Non-pigmented ciliary epithelial cell (primary cell): Measurements from ENCODE around the gene POMGNT1.

Experiments used
- DNase-seq: peaks from one replicate; pipeline ENCODE4 v3.0.0-alpha.2; 2010; ENCODE audit warnings: low read depth

Gene POMGNT1

GRCh38 chr1:46183079-46183847 is 15.0 kb downstream of the POMGNT1 start:
- peak; percentile 82 for DNase-seq

- peak; percentile 44 for DNase-seq
Measured at GRCh38 chr1:46181343-46182260, 16.6 kb downstream of the POMGNT1 start.

- no peak for DNase-seq
Measured at GRCh38 chr1:46180082-46180616, 18.1 kb downstream of the POMGNT1 start.

- DNase-seq: peak; percentile 54
Measured at GRCh38 chr1:46179138-46180081, 18.8 kb downstream of the POMGNT1 start.

- no peak for DNase-seq
Measured at GRCh38 chr1:46176211-46176865, 21.9 kb downstream of the POMGNT1 start, which contains the start of gene P3R3URF. Gene P3R3URF (minus strand): TSS chr1:46176488. CDS start chr1:46176471, 17 bp downstream.

GRCh38 chr1:46175243-46175642 is 23.0 kb downstream of the POMGNT1 start:
- no peak for DNase-seq

- no peak for DNase-seq
Measured at GRCh38 chr1:46174448-46175231, 23.6 kb downstream of the POMGNT1 start, which contains the start of gene TSPAN1. Gene TSPAN1 (plus strand): TSS chr1:46175087. CDS start chr1:46181108, 6,021 bp downstream.

GRCh38 chr1:46173361-46173856 is 24.8 kb downstream of the POMGNT1 start:
- no peak for DNase-seq

GRCh38 chr1:46172321-46172720 is 25.9 kb downstream of the POMGNT1 start:
- no peak for DNase-seq

GRCh38 chr1:46171871-46172270 is 26.4 kb downstream of the POMGNT1 start:
- no peak for DNase-seq

- DNase-seq: no peak
Measured at GRCh38 chr1:46171351-46171750, 26.9 kb downstream of the POMGNT1 start.

GRCh38 chr1:46169811-46170454 is 28.3 kb downstream of the POMGNT1 start:
- DNase-seq: no peak

- DNase-seq: no peak
Measured at GRCh38 chr1:46168477-46168876, 29.8 kb downstream of the POMGNT1 start.

GRCh38 chr1:46166521-46167462 is 31.4 kb downstream of the POMGNT1 start:
- no peak for DNase-seq

GRCh38 chr1:46160212-46160611 is 38.0 kb downstream of the POMGNT1 start:
- no peak for DNase-seq

GRCh38 chr1:46159516-46159915 is 38.7 kb downstream of the POMGNT1 start:
- no peak for DNase-seq

GRCh38 chr1:46158312-46159281 is 39.6 kb downstream of the POMGNT1 start:
- DNase-seq: no peak
